Thyroid gland (tissue), 4 donors: Measurements from ENCODE around the gene AJAP1.

ENCODE experiments used
- CTCF ChIP-seq, 6 experiments: fragments of 200-600 bp in 3 of 6; fragments of 450-650 bp in 3 of 6; sonication (generic) in 3 of 6; IDR thresholded peaks; one replicate each; pipeline ENCODE4 v1.5.1; 2016 to 2019; ENCODE audit warnings: antibody characterized with exemption in 6 of 6, mild to moderate bottlenecking in 2 of 6, inconsistent platforms in 1 of 6, moderate library complexity in 1 of 6
- POLR2A ChIP-seq, 2 donors: fragments of 450-650 bp; IDR thresholded peaks; one replicate each; pipeline ENCODE4 v1.6.1; 2017; ENCODE audit warnings: antibody characterized with exemption in 2 of 2, mild to moderate bottlenecking in 2 of 2, moderate library complexity in 1 of 2

GRCh38 chr1:4755301-4755845, 101.0 kb downstream of the AJAP1 start:
- TF ChIP-seq POLR2A (IDR thresholded peaks at IDR 0.05) (no peak), CTCF (IDR thresholded peaks at IDR 0.05) (no peak)
